ENCODE results near the gene PPFIA4. TPM values are rescaled to one million over a fixed set of nuclear protein-coding genes. Genes with fewer than 3 reads are reported as not detected.

Gene PPFIA4
- total RNA-seq, 3 donors from 2014 or later (not counting 1 experiment from before 2014, with no cell fraction given): 0.18 to 0.88 (median 0.33) TPM

GRCh38 chr1:203057911-203058675 is 31.8 kb downstream of the PPFIA4 start:
- ATAC-seq: no peak
- H3K36me3 Mint-ChIP-seq: no peaks in the 10 kb centered on the region
- Histone ChIP-seq H3K36me3 (ENCODE audit: control insufficient read depth, insufficient read depth, low read length) (no peaks in the 10 kb centered on the region), H3K27me3 (ENCODE audit: control insufficient read depth, insufficient read depth, low read length) (no peaks in the 10 kb centered on the region), H3K4me3 (ENCODE audit: low read length) (no peak overlapping the region), H3K27ac (ENCODE audit: low read length) (no peak overlapping the region), H3K4me1 (ENCODE audit: control insufficient read depth, insufficient read depth, low read length) (peaks cover 16% of the 10 kb centered on the region), H3K9me3 (ENCODE audit: control insufficient read depth, insufficient read depth, low read length) (no peaks in the 10 kb centered on the region)
- no peak for TF ChIP-seq CTCF (IDR thresholded peaks at IDR 0.05)
- H3K27ac Mint-ChIP-seq: no peak overlapping the region
- H3K9me3 Mint-ChIP-seq: no peaks in the 10 kb centered on the region
- intact Hi-C loops (cut with micrococcal nuclease): no loop called here
- DNase-seq: no peak
- H3K4me3 Mint-ChIP-seq: no peak overlapping the region
- H3K4me1 Mint-ChIP-seq: peaks cover 0 to 5% of the 10 kb centered on the region in 2 donors
- WGBS (ENCODE audit: insufficient coverage): 24% methylated on average over 10 of the region's 10 CpGs
- peaks cover 2 to 20% of the 10 kb centered on the region in 2 donors for H3K27me3 Mint-ChIP-seq (ENCODE audit: low read depth in 2 of 2)

GRCh38 chr1:203058676-203058935 is 32.3 kb downstream of the PPFIA4 start:
- no peaks in the 10 kb centered on the region for H3K9me3 Mint-ChIP-seq
- no peak for TF ChIP-seq CTCF (IDR thresholded peaks at IDR 0.05)
- Histone ChIP-seq H3K4me1 (ENCODE audit: control insufficient read depth, insufficient read depth, low read length) (peaks cover 16% of the 10 kb centered on the region), H3K27ac (ENCODE audit: low read length) (no peak overlapping the region), H3K9me3 (ENCODE audit: control insufficient read depth, insufficient read depth, low read length) (no peaks in the 10 kb centered on the region), H3K36me3 (ENCODE audit: control insufficient read depth, insufficient read depth, low read length) (no peaks in the 10 kb centered on the region), H3K4me3 (ENCODE audit: low read length) (no peak overlapping the region), H3K27me3 (ENCODE audit: control insufficient read depth, insufficient read depth, low read length) (no peaks in the 10 kb centered on the region)
- intact Hi-C loops (cut with micrococcal nuclease): no loop called here
- no peaks in the 10 kb centered on the region for H3K36me3 Mint-ChIP-seq
- DNase-seq (no peak), ATAC-seq (no peak)
- H3K4me3 Mint-ChIP-seq: no peak overlapping the region
- no peak overlapping the region for H3K27ac Mint-ChIP-seq
- peaks cover 0 to 5% of the 10 kb centered on the region in 2 donors for H3K4me1 Mint-ChIP-seq
- H3K27me3 Mint-ChIP-seq (ENCODE audit: low read depth in 2 of 2): peaks cover 2 to 20% of the 10 kb centered on the region in 2 donors
- 57% methylated on average over 1 of the region's 1 CpG for WGBS (ENCODE audit: insufficient coverage)

DNA sequence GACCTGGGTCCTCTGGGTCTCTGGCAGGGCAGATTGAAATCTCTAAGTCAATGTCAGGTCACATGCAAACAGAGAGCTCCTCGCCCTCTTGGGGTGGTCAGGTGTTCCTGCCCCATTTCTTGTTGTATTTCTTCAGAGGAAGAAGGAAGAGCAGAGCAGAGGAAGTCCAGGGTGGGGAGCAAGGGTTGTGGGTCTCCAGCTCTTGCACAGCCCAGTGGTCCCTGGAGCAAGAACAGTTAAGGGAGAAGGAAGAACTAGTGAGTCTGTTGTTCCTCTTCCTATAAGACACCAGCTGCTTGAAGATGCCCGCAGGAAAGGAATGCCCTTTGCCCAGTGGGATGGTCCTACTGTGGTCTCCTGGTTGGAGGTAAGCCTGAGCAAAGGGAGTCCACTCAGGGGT is 33.2 kb downstream of the PPFIA4 start:
- no peak overlapping the region for H3K4me3 Mint-ChIP-seq
- H3K27ac Mint-ChIP-seq: no peak overlapping the region
- intact Hi-C loops (cut with micrococcal nuclease): no loop called here
- no peak overlapping the region for H3K27ac ChIP-seq (ENCODE audit: low read length)
- no peaks in the 10 kb centered on the region for H3K36me3 ChIP-seq (ENCODE audit: control insufficient read depth, insufficient read depth, low read length)
- ATAC-seq: no peak
- no peaks in the 10 kb centered on the region for H3K9me3 ChIP-seq (ENCODE audit: control insufficient read depth, insufficient read depth, low read length)
- peaks cover 0 to 5% of the 10 kb centered on the region in 2 donors for H3K4me1 Mint-ChIP-seq
- H3K36me3 Mint-ChIP-seq: no peaks in the 10 kb centered on the region
- no peaks in the 10 kb centered on the region for H3K27me3 ChIP-seq (ENCODE audit: control insufficient read depth, insufficient read depth, low read length)
- no peak for DNase-seq
- WGBS (ENCODE audit: insufficient coverage): 65% methylated on average over 2 of the region's 2 CpGs
- TF ChIP-seq CTCF (IDR thresholded peaks at IDR 0.05): no peak
- H3K4me3 ChIP-seq (ENCODE audit: low read length): no peak overlapping the region
- no peaks in the 10 kb centered on the region for H3K9me3 Mint-ChIP-seq
- peaks cover 4 to 20% of the 10 kb centered on the region in 2 donors for H3K27me3 Mint-ChIP-seq (ENCODE audit: low read depth in 2 of 2)
- peaks cover 16% of the 10 kb centered on the region for H3K4me1 ChIP-seq (ENCODE audit: control insufficient read depth, insufficient read depth, low read length)

GRCh38 chr1:203060115-203060514 is 33.8 kb downstream of the PPFIA4 start:
- no peak overlapping the region for H3K27ac ChIP-seq (ENCODE audit: low read length)
- intact Hi-C loops (cut with micrococcal nuclease): no loop called here
- WGBS (ENCODE audit: insufficient coverage): 94% methylated on average over 11 of the region's 11 CpGs
- no peak overlapping the region for H3K4me3 ChIP-seq (ENCODE audit: low read length)
- DNase-seq (no peak), ATAC-seq (no peak)
- H3K9me3 Mint-ChIP-seq: no peaks in the 10 kb centered on the region
- H3K4me1 ChIP-seq (ENCODE audit: control insufficient read depth, insufficient read depth, low read length): peaks cover 16% of the 10 kb centered on the region
- no peaks in the 10 kb centered on the region for H3K9me3 ChIP-seq (ENCODE audit: control insufficient read depth, insufficient read depth, low read length)
- no peaks in the 10 kb centered on the region for H3K36me3 ChIP-seq (ENCODE audit: control insufficient read depth, insufficient read depth, low read length)
- no peak overlapping the region for H3K27ac Mint-ChIP-seq
- no peaks in the 10 kb centered on the region for H3K36me3 Mint-ChIP-seq
- H3K4me1 Mint-ChIP-seq: peaks cover 0 to 5% of the 10 kb centered on the region in 2 donors
- TF ChIP-seq CTCF (IDR thresholded peaks at IDR 0.05): no peak
- no peak overlapping the region for H3K4me3 Mint-ChIP-seq
- peaks cover 4 to 20% of the 10 kb centered on the region in 2 donors for H3K27me3 Mint-ChIP-seq (ENCODE audit: low read depth in 2 of 2)
- no peaks in the 10 kb centered on the region for H3K27me3 ChIP-seq (ENCODE audit: control insufficient read depth, insufficient read depth, low read length)

Data from natural killer cell (primary cell).